DMS53 treated with DMSO at 0.1 percent for 48 hours (cell line): ENCODE measurements around the gene TRPT1.

Experiments used
- DNase-seq: peaks from one replicate; lab custom pipeline; 2025; ENCODE audit not compliant: unreplicated experiment; lab: John Stamatoyannopoulos, UW

TRPT1 gene

DNA sequence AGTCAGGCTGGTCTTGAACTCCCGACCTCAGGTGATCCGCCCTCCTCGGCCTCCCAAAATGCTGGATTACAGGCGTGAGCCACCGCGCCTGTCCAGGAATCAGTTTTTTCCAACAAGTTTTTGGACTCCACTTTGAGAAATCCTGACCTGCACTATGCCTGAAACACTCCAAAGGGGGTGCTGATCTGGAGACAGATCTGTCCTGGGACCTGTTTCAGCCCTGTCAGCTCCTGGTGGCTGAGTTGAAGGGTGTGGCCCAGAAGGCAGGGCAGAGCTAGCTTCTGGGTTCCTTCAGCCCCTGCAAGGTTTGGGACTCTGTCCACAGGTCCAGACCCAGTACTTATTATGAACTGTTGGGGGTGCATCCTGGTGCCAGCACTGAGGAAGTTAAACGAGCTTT is 5.6 kb upstream of the TRPT1 start:
- no peak for DNase-seq

DNA sequence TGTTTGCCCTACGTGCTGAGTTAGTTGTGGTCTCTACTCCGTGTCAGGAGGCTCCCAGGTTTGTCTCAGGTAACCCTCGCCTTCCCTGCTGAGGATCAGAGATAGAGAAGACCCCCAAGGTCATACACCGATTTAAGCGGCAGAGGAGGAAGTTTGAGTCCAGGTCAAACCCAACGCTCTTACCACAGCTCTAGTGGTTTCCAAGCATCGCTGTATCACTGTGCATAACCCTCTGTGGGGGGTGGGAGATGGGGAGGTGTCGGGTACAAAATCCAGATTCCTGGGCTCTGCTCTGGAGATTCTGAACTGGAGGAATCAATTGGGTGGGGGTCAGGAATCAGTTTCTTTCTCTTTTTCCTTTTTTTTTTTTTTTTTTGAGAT is 5.0 kb upstream of the TRPT1 start:
- DNase-seq: no peak

DNA sequence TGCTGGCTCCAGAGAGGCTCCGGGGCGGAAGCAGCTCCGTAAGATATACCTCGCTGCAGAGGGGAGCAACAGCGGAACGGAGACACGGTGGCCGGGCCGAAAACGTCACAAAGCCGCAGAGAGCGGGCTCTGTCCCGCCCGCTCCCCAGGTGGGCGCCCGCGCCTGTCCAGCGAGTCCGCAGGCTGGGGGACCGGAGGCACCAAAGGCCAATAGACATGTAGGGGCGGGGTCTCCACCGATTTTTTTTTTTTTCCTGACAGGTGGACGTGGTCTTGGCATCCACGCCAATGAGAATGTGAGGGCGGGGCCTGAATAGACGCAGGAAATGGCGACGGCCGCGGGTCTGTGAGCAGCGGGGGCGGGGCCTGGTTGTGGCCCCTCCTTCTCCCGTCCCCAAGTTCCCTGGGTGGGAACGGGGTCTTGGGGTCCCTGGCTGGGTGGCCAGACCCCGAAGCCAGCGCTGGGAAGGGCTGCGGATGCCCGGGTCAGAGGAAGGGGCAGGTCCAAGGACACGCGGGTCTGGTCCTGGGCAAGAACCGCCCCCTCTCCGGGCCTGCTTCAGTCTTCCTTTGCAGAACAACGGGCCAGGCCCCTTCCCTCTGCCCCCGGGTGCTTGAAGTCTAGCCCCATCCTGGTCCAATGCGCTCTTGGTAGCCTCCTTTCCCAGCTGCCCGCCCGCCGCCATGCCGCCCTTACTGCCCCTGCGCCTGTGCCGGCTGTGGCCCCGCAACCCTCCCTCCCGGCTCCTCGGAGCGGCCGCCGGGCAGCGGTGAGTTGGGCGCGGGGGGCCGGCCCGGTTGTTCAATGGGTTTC is 4.4 kb upstream of the TRPT1 start, which contains the start of gene DNAJC4:
Gene DNAJC4, plus strand, starts transcription at position 378 of the 814 bp plus-strand sequence. Its CDS starts 307 bp downstream, at position 685.
- DNase-seq: peak; percentile 92

DNA sequence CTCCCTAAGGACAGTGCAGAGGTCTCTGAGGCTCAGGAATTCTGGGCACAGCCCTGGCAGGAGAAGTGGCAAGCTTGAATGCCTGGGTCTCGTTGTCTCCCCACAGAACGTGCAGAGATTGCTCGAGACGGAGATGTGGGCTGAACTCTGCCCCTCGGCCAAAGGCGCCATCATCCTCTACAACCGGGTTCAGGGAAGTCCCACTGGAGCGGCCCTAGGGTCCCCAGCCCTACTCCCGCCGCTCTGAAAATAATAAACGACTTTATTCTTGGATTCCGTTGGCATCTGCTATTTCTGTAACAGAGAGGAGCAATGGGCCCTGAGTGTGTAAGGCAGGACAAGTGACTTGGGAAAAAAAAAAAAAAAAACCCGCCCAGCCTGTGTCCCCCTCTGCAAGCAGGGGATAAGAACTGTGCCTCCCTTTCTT is 3.8 kb upstream of the TRPT1 start:
- DNase-seq: no peak

- no peak for DNase-seq
These were observed 3.2 kb upstream of the TRPT1 start for GRCh38 chr11:64229090-64229743.

- DNase-seq: no peak
These were observed 1.5 kb upstream of the TRPT1 start for GRCh38 chr11:64227405-64227956.

GRCh38 chr11:64226507-64227051 is 593 bp upstream of the TRPT1 start:
- DNase-seq: peak; percentile 41

- no peak for DNase-seq
These were observed 937 bp downstream of the TRPT1 start for GRCh38 chr11:64224891-64225607.

DNA sequence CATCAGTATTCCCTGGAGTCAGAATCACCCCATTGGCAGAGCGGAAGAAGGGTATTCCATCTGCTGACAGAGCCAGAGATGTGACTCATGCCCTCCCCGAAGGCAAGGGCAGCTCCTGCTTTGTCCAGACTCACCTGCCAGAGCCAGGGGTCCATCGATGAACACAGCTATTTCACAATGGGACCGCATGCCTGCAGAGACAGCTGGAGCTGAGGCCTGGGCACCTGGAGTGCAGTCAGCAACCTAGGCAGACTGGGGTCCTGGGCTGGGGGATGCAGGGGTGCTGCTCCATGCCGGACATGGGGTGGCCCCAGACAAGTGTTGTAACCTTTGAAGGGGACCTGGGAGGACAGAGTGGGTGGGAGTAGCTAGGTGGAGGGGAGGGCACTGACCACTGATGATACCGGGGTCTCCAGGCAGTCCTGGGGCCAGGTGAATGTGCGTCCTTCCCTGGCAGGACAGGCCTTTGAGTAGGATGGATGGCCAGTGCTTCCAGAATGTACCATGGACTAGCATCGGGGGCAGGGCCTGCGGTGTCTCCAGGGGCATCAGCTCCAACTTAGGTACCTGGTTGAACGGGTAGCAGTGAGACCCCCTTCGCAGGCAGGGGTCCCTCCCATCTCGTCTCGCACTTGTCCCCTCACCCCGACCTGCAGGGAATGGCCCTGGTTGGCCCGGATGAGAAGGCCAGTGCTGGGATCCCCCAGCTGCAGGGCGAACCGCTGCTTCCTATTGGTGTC is 1.7 kb downstream of the TRPT1 start:
- DNase-seq: no peak

GRCh38 chr11:64223001-64223651 is 2.9 kb downstream of the TRPT1 start:
- DNase-seq: no peak

GRCh38 chr11:64222651-64223000 is 3.4 kb downstream of the TRPT1 start:
- no peak for DNase-seq

DNA sequence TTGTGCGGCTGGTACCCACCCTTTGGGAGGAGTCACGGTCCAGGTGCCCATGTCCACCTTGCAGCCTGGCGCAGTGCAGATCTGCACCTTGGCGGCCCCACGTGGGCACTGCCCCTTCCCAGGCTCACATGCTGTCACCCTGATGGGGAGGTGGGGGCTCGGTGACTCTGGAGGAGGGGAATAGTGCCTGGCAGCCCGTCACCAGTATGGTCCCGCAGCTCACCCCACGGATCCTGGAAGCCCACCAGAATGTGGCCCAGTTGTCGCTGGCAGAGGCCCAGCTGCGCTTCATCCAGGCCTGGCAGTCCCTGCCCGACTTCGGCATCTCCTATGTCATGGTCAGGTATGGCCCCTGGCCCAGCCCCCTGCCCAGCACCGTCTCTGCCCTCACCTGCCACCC is 5.2 kb downstream of the TRPT1 start:
- no peak for DNase-seq

GRCh38 chr11:64220271-64220670 is 5.7 kb downstream of the TRPT1 start:
- no peak for DNase-seq

DNA sequence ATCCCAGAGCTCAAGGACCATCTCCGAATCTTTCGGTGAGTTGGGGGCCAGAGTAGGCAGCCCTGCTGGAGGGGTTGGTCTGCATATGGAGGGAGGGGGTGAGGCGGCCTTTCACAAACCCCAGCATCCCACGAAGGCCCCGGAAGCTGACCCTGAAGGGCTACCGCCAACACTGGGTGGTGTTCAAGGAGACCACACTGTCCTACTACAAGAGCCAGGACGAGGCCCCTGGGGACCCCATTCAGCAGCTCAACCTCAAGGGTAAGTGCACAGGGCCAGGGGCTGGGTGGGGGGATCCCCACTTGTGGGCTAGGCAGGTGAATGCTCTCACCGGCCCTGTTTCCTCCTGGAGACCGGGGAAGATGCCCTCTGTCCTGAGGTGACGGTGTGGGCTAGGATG is 6.2 kb downstream of the TRPT1 start:
- no peak for DNase-seq

DNA sequence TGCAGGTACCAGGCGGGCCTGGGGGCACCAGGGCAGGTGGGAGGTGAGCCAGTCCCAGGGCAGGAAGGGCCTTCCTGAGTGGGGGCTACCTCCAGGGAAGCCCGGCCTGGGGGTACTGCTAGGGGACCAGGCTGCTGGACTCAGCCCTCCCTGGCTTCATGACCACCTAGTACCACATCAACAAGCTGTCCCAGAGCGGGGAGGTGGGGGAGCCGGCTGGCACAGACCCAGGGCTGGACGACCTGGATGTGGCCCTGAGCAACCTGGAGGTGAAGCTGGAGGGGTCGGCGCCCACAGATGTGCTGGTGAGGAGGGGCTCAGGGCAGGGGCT is 6.7 kb downstream of the TRPT1 start:
- DNase-seq: no peak

- no peak for DNase-seq
These were observed 7.2 kb downstream of the TRPT1 start for GRCh38 chr11:64218628-64219353.

DNA sequence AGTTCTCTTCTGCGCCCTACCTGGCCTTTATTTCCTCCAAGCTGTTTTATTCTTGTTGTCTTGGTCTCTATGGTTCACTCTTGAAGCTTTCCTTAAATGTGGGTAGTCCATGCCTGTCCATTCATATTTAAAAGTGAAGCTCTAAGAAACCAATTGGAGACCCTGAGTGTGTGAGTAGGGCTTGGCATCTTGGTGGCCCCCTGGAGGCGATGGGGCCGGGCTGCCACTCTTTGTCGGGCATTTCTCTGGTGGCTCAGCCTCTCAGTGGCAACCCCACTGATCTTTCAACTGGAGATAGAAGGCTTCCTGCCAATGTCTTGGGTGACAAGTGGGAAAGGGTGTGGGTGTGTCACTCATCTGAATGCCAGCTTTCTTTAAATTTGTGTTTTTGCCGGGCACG is 9.1 kb downstream of the TRPT1 start:
- no peak for DNase-seq

DNA sequence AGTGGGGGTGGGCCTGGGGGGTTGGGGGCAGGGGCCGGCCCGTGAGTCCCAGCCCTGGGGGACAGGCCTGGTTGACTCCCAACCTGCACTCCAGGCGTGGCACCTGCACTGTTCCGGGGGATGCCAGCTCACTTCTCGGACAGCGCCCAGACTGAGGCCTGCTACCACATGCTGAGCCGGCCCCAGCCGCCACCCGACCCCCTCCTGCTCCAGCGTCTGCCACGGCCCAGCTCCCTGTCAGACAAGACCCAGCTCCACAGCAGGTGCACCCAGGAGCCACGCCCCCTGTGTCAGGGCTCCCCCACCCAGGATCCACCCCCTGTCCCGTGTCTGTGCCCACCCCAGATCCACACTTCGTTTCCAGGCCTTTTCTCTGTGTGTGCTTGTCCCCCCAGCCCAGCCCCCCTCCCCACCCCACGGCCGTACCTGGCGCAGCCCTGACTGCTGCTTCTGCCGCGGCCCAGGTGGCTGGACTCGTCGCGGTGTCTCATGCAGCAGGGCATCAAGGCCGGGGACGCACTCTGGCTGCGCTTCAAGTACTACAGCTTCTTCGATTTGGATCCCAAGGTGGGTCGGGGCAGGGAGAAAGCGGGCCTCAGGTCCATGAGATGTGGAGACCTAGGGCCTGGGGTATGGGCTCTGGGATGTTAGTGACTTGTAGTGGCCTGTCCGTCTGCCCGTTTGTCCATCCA is 14.7 kb downstream of the TRPT1 start:
- no peak for DNase-seq
